ENCODE measurements around the gene CD28. TPM values are rescaled to one million over a fixed set of nuclear protein-coding genes. Genes with fewer than 3 reads are reported as not detected.

CD28 gene
- total RNA-seq, 2 donors from 2014 or later, result 1.5 to 1.9 TPM

DNA sequence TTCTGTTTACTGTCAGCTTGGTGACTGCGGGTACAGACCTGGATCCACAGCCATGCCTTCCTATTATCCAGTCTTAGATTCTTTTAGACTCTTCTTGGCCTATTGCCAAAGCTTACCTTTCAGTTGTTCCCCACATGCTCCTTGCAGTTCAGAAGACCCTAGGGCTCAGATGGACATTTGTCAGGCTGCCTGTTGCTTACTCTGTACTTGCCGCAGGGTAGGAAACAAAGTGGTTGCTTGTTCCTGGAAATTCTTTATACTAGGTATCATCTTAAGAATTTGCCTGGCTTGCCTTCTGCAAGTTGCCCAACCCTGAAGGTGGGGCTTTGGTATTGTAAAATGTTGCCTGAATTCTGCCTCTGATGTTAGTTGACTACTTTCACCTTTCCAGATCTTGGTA is 24.4 kb downstream of the CD28 start:
- Histone ChIP-seq H3K9me3 (no peaks in the 10 kb centered on the region), H3K9ac (ENCODE audit: low read depth in 2 of 2, low read length in 2 of 2) (no peak overlapping the region), H3K4me3 (no peak overlapping the region), H3K27ac (no peak overlapping the region), H3K36me3 (no peaks in the 10 kb centered on the region), H3K27me3 (no peaks in the 10 kb centered on the region), H3K4me1 (no peaks in the 10 kb centered on the region)
- TF ChIP-seq, protein P1, sequence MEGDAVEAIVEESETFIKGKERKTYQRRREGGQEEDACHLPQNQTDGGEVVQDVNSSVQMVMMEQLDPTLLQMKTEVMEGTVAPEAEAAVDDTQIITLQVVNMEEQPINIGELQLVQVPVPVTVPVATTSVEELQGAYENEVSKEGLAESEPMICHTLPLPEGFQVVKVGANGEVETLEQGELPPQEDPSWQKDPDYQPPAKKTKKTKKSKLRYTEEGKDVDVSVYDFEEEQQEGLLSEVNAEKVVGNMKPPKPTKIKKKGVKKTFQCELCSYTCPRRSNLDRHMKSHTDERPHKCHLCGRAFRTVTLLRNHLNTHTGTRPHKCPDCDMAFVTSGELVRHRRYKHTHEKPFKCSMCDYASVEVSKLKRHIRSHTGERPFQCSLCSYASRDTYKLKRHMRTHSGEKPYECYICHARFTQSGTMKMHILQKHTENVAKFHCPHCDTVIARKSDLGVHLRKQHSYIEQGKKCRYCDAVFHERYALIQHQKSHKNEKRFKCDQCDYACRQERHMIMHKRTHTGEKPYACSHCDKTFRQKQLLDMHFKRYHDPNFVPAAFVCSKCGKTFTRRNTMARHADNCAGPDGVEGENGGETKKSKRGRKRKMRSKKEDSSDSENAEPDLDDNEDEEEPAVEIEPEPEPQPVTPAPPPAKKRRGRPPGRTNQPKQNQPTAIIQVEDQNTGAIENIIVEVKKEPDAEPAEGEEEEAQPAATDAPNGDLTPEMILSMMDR (IDR thresholded peaks at IDR 0.05), result no peak
- intact Hi-C loops (cut with DNase I), result no loop called here
- DNase-seq, result no peak

DNA sequence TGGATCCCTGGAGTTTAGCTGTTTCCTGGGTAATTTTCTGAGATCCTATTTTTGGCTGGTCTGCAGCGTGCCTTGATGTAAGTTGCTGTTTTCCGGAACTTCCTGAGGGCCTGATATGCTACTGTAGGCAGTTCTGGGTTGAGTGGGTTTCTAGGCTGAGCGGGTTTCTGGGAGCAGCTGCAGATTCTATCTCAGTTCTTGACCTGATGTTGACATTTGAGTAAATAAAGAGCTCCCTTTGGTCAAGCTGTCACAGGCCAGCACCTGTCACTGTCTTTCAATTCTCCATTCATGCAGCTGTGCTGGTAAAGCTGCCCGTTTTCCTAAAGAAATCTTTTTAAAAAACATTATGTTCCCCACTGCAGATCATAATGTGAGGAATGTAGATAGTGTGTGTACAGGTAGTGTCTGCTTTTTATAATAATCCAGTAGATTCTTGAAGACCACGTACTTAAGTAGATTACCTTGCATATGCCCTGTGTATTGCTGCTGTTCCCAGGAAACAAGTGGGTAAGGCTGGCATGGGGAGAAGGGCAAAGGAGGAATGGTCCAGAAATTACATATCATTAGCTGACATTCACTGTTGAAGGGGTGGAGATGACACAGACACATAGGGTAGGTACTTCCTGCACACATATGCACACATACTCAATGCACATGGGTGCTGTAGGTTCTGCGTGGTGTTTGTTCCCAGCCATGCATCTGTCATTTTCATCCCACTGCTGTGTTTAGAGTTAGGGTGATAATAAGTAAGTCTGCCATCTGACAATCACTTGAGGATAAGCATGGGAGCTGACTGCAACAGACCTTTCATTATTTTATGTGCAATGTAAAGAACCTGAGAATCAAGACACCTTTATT is 25.9 kb downstream of the CD28 start:
- TF ChIP-seq, protein P1 (IDR thresholded peaks at IDR 0.05), result no peak

DNA sequence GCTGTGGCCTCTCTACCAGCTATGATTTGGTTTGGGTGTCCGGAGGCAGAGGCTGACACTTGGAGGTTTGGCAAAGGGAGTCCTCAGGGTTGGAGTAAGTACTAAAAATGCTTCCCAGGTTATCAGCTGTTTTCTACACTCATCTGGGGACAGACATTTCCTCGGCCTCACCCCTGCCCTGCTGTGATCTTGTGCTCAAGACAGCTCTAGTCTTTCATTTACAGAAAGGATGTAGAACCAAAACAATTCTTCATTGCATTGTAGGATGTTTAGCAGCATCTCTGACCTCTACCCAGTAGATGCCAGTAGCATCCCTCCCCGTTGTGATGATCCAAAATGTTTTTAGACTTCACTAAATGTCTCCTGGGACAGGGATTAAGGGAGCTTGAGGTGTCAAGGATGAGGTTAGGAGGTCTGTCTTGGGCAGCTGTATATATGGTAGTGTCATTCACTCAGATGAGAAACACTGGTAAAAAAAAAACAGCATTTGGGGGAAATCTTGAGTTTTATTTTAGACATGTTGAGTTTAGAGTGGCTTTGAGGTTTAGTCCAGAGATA is 26.6 kb downstream of the CD28 start:
- no peak overlapping the region for H3K27ac ChIP-seq
- TF ChIP-seq, protein P1 (IDR thresholded peaks at IDR 0.05), result no peak
- no peaks in the 10 kb centered on the region for H3K9me3 ChIP-seq
- H3K4me3 ChIP-seq, result no peak overlapping the region
- DNase-seq, result no peak
- no peak overlapping the region for H3K9ac ChIP-seq (ENCODE audit: low read depth in 2 of 2, low read length in 2 of 2)
- no peaks in the 10 kb centered on the region for H3K27me3 ChIP-seq
- intact Hi-C loops (cut with DNase I), result no loop called here
- no peaks in the 10 kb centered on the region for H3K36me3 ChIP-seq
- no peaks in the 10 kb centered on the region for H3K4me1 ChIP-seq

More for the DNA sequence above, 25.9 kb downstream of the CD28 start:
- intact Hi-C loops (cut with DNase I), result no loop called here
- no peak overlapping the region for H3K9ac ChIP-seq (ENCODE audit: low read depth in 2 of 2, low read length in 2 of 2)
- no peak overlapping the region for H3K4me3 ChIP-seq
- DNase-seq, result no peak
- H3K27me3 ChIP-seq, result no peaks in the 10 kb centered on the region
- H3K27ac ChIP-seq, result no peak overlapping the region
- no peaks in the 10 kb centered on the region for H3K4me1 ChIP-seq
- no peaks in the 10 kb centered on the region for H3K36me3 ChIP-seq
- no peaks in the 10 kb centered on the region for H3K9me3 ChIP-seq

DNA sequence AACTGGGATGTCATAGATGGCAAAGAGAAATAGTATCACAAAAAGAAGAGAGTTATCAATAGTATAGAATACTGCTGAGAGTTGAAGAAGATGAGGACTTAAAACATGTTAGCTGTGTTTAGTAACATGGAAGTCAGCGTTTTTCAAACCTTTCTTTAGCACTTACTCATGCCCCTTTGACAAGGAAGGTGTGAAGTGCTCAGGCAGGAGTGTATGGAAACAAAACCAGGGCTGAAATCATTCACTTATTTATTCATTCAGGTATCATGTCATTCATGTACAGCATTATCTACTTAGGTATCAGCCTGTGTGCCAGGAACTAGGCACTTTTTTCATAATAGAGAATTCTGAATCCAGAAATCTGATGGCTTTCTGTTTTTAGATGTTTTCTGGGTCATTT is 27.2 kb downstream of the CD28 start:
- Histone ChIP-seq H3K9me3 (no peaks in the 10 kb centered on the region), H3K4me1 (no peaks in the 10 kb centered on the region), H3K27ac (no peak overlapping the region), H3K9ac (ENCODE audit: low read depth in 2 of 2, low read length in 2 of 2) (no peak overlapping the region), H3K36me3 (no peaks in the 10 kb centered on the region), H3K27me3 (no peaks in the 10 kb centered on the region), H3K4me3 (no peak overlapping the region)
- intact Hi-C loops (cut with DNase I), result no loop called here
- no peak for DNase-seq
- TF ChIP-seq, protein P1 (IDR thresholded peaks at IDR 0.05), result no peak

DNA sequence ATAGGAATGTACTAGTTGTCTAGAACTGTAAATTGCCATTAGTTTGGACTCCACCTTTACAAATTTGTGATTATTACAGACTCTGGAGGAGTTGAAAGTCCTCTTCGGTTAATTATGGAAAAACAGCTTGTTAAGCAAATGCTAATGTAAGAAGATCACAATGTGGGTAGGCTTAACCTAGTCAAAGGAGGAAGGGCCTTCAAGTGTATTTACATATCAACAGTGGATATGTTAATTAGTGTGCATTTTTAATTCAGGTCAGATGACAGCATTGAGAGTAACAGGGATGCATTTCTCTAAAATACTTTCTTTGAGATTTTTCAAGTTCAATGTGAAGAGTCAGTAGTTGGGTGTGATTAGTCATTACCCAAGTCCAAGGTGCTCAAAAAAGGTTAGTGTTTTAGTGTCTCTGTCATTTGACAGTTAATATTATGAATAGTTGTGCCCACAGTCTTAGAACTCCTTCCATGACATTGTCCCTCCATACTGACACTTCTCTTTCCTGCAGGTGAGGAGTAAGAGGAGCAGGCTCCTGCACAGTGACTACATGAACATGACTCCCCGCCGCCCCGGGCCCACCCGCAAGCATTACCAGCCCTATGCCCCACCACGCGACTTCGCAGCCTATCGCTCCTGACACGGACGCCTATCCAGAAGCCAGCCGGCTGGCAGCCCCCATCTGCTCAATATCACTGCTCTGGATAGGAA is 28.0 kb downstream of the CD28 start:
- intact Hi-C loops (cut with DNase I), result no loop called here
- H3K9me3 ChIP-seq, result no peaks in the 10 kb centered on the region
- no peaks in the 10 kb centered on the region for H3K4me1 ChIP-seq
- DNase-seq, result no peak
- no peaks in the 10 kb centered on the region for H3K27me3 ChIP-seq
- no peaks in the 10 kb centered on the region for H3K36me3 ChIP-seq
- no peak overlapping the region for H3K27ac ChIP-seq
- H3K4me3 ChIP-seq, result no peak overlapping the region
- H3K9ac ChIP-seq (ENCODE audit: low read depth in 2 of 2, low read length in 2 of 2), result no peak overlapping the region
- TF ChIP-seq, protein P1 (IDR thresholded peaks at IDR 0.05), result no peak
